ENCODE results near the gene DHCR7.

Gene DHCR7

GRCh38 chr11:71446942-71447688 lies 1.1 kb downstream of the DHCR7 start:
- no CpG with 5 or more reads among the region's 9 CpGs for WGBS (ENCODE audit: extremely low coverage, insufficient coverage, insufficient read length)
- Histone ChIP-seq H3K36me3 (ENCODE audit: control insufficient read depth in 1 of 2, insufficient read depth in 2 of 2, low read length in 2 of 2) (peaks cover 35% of the 10 kb centered on the region in 2 experiments), H2BK120ac (ENCODE audit: insufficient read depth, low read length, poor library complexity) (peak overlapping the region; percentile 48), H3K4me3 (ENCODE audit: low read depth, low read length) (peak overlapping the region; percentile 99), H4K8ac (ENCODE audit: low read depth, low read length) (no peak overlapping the region), H3K27ac (ENCODE audit: low read depth, low read length) (peak overlapping the region; percentile 65), H4K12ac (ENCODE audit: low read depth, low read length) (no peak overlapping the region), H3K18ac (ENCODE audit: low read length) (peak overlapping the region; percentile 33), H2BK5ac (ENCODE audit: low read depth, low read length, poor library complexity) (peak overlapping the region; percentile 67), H2AK5ac (ENCODE audit: low read length) (no peak overlapping the region), H3K23ac (ENCODE audit: low read length) (no peak overlapping the region), H3K9ac (ENCODE audit: low read length) (peak overlapping the region; percentile 59), H3K4me1 (ENCODE audit: control insufficient read depth in 1 of 2, insufficient read depth in 2 of 2, low read length in 2 of 2) (peaks cover 6 to 11% of the 10 kb centered on the region in 2 experiments), H3K79me2 (ENCODE audit: control insufficient read depth, insufficient read depth, low read length, poor library complexity) (peaks cover 12% of the 10 kb centered on the region), H3K9me3 (ENCODE audit: insufficient read depth, low read depth, low read length) (peaks cover 2% of the 10 kb centered on the region), H3K14ac (ENCODE audit: low read length) (peak overlapping the region; percentile 4), H3K4ac (ENCODE audit: low read depth, low read length) (no peak overlapping the region), H3K27me3 (ENCODE audit: insufficient read depth, low read length) (no peaks in the 10 kb centered on the region), H2BK12ac (ENCODE audit: low read length) (no peak overlapping the region), H2AFZ (ENCODE audit: insufficient read depth, low read length, poor library complexity) (no peak overlapping the region), H3K79me1 (ENCODE audit: low read length) (peaks cover 11% of the 10 kb centered on the region), H4K91ac (ENCODE audit: low read depth, low read length) (peak overlapping the region; percentile 85), H3K4me2 (ENCODE audit: low read length) (peak overlapping the region; percentile 72)
- peak in 1 of 2 donors; percentile 12 for DNase-seq

DNA sequence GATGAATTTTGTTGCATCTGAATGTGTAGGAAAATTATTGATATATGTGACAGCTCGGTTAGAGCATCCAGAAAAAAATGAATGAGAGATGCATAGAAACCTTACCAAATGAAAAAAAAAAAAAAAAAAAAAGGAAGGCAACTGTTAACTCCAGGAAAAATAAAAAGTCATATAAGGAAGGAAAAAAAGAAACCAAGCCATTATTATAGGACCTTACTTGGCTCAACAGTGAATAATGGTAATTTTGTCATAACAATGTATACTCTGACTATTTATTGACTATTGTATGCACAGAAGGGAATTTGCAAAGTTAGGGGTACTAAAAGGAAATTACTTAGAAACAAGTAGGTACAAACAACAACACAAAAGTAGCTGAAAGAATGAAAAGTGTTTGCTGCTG lies 2.0 kb downstream of the DHCR7 start:
- WGBS (ENCODE audit: extremely low coverage, insufficient coverage, insufficient read length) = no CpG with 5 or more reads among the region's 1 CpG
- no peak overlapping the region for H4K91ac ChIP-seq (ENCODE audit: low read depth, low read length)

GRCh38 chr11:71444811-71445210 lies 3.4 kb downstream of the DHCR7 start:
- no peaks in the 10 kb centered on the region for H3K27me3 ChIP-seq (ENCODE audit: insufficient read depth, low read length)
- no peak overlapping the region for H2BK5ac ChIP-seq (ENCODE audit: low read depth, low read length, poor library complexity)
- no CpG with 5 or more reads among the region's 6 CpGs for WGBS (ENCODE audit: extremely low coverage, insufficient coverage, insufficient read length)
- H4K12ac ChIP-seq (ENCODE audit: low read depth, low read length) = no peak overlapping the region
- no peak overlapping the region for H3K14ac ChIP-seq (ENCODE audit: low read length)
- DNase-seq = no peak
- no peak overlapping the region for H2BK120ac ChIP-seq (ENCODE audit: insufficient read depth, low read length, poor library complexity)
- peaks cover 11% of the 10 kb centered on the region for H3K79me1 ChIP-seq (ENCODE audit: low read length)
- H3K4me1 ChIP-seq (ENCODE audit: control insufficient read depth in 1 of 2, insufficient read depth in 2 of 2, low read length in 2 of 2) = peaks cover 4 to 10% of the 10 kb centered on the region in 2 experiments
- no peak overlapping the region for H4K91ac ChIP-seq (ENCODE audit: low read depth, low read length)
- H3K4me2 ChIP-seq (ENCODE audit: low read length) = no peak overlapping the region
- H3K18ac ChIP-seq (ENCODE audit: low read length) = peak overlapping the region; percentile 11
- no peak overlapping the region for H3K4ac ChIP-seq (ENCODE audit: low read depth, low read length)
- no peak overlapping the region for H3K23ac ChIP-seq (ENCODE audit: low read length)
- H2BK12ac ChIP-seq (ENCODE audit: low read length) = no peak overlapping the region
- H3K9ac ChIP-seq (ENCODE audit: low read length) = no peak overlapping the region
- H4K8ac ChIP-seq (ENCODE audit: low read depth, low read length) = no peak overlapping the region
- H3K36me3 ChIP-seq (ENCODE audit: control insufficient read depth in 1 of 2, insufficient read depth in 2 of 2, low read length in 2 of 2) = peaks cover 57 to 58% of the 10 kb centered on the region in 2 experiments
- H3K79me2 ChIP-seq (ENCODE audit: control insufficient read depth, insufficient read depth, low read length, poor library complexity) = peaks cover 12% of the 10 kb centered on the region
- no peak overlapping the region for H3K27ac ChIP-seq (ENCODE audit: low read depth, low read length)
- no peak overlapping the region for H3K4me3 ChIP-seq (ENCODE audit: low read depth, low read length)
- H2AFZ ChIP-seq (ENCODE audit: insufficient read depth, low read length, poor library complexity) = no peak overlapping the region
- H2AK5ac ChIP-seq (ENCODE audit: low read length) = no peak overlapping the region
- H3K9me3 ChIP-seq (ENCODE audit: insufficient read depth, low read depth, low read length) = peaks cover 2% of the 10 kb centered on the region

More for the DNA sequence above, 2.0 kb downstream of the DHCR7 start:
- Histone ChIP-seq H3K9ac (ENCODE audit: low read length) (no peak overlapping the region), H2BK12ac (ENCODE audit: low read length) (no peak overlapping the region), H2AFZ (ENCODE audit: insufficient read depth, low read length, poor library complexity) (no peak overlapping the region), H4K8ac (ENCODE audit: low read depth, low read length) (no peak overlapping the region), H3K23ac (ENCODE audit: low read length) (no peak overlapping the region), H3K27me3 (ENCODE audit: insufficient read depth, low read length) (no peaks in the 10 kb centered on the region), H3K4me3 (ENCODE audit: low read depth, low read length) (no peak overlapping the region), H3K36me3 (ENCODE audit: control insufficient read depth in 1 of 2, insufficient read depth in 2 of 2, low read length in 2 of 2) (peaks cover 44 to 45% of the 10 kb centered on the region in 2 experiments), H3K18ac (ENCODE audit: low read length) (no peak overlapping the region), H3K4me2 (ENCODE audit: low read length) (no peak overlapping the region), H2BK5ac (ENCODE audit: low read depth, low read length, poor library complexity) (no peak overlapping the region), H3K79me2 (ENCODE audit: control insufficient read depth, insufficient read depth, low read length, poor library complexity) (peaks cover 12% of the 10 kb centered on the region), H3K14ac (ENCODE audit: low read length) (no peak overlapping the region), H2AK5ac (ENCODE audit: low read length) (no peak overlapping the region), H3K9me3 (ENCODE audit: insufficient read depth, low read depth, low read length) (peaks cover 2% of the 10 kb centered on the region), H4K12ac (ENCODE audit: low read depth, low read length) (no peak overlapping the region), H3K27ac (ENCODE audit: low read depth, low read length) (no peak overlapping the region), H2BK120ac (ENCODE audit: insufficient read depth, low read length, poor library complexity) (no peak overlapping the region), H3K79me1 (ENCODE audit: low read length) (peaks cover 11% of the 10 kb centered on the region), H3K4ac (ENCODE audit: low read depth, low read length) (no peak overlapping the region), H3K4me1 (ENCODE audit: control insufficient read depth in 1 of 2, insufficient read depth in 2 of 2, low read length in 2 of 2) (peaks cover 4 to 10% of the 10 kb centered on the region in 2 experiments)
- no peak for DNase-seq

DNA sequence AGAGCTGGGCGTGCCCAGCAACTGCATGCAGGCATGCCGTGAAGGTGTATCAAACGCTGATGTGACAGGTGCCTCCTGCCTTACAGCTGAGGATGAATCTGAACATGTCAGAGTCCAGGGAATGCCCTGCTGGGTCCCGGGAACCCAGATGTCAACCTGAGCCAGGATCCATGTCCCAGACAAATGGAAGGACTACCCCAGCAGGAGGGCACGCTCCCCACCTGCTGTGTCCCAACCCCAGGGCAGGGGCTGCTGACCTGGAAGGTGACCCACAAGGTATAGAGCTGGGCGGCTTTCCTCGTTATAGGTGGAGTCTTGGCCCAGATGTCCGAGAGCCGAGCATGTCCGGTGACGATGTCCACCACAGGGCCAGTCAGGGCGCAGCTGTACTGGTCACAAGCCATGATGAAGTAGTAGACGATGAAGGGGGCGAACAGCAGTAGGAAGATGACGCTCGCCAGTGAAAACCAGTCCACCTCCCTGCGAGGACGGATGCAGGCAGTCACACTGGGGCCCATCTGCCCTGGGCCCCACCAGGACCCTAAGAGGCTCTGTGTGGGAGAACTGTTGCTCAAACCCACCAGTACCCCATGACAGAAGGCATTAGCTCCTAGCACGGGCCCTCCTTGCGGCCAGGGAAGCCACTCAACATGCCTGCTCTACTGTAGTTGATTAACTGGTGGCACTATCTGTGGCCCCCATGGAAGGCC lies 4.3 kb downstream of the DHCR7 start:
- H4K8ac ChIP-seq (ENCODE audit: low read depth, low read length) = no peak overlapping the region
- no peak overlapping the region for H2BK12ac ChIP-seq (ENCODE audit: low read length)
- H2AFZ ChIP-seq (ENCODE audit: insufficient read depth, low read length, poor library complexity) = no peak overlapping the region
- no peak overlapping the region for H2BK5ac ChIP-seq (ENCODE audit: low read depth, low read length, poor library complexity)
- no CpG with 5 or more reads among the region's 20 CpGs for WGBS (ENCODE audit: extremely low coverage, insufficient coverage, insufficient read length)
- H3K23ac ChIP-seq (ENCODE audit: low read length) = no peak overlapping the region
- H3K18ac ChIP-seq (ENCODE audit: low read length) = no peak overlapping the region
- no peak overlapping the region for H3K9ac ChIP-seq (ENCODE audit: low read length)
- no peak overlapping the region for H2AK5ac ChIP-seq (ENCODE audit: low read length)
- no peak overlapping the region for H4K91ac ChIP-seq (ENCODE audit: low read depth, low read length)
- no peak overlapping the region for H3K14ac ChIP-seq (ENCODE audit: low read length)
- H2BK120ac ChIP-seq (ENCODE audit: insufficient read depth, low read length, poor library complexity) = no peak overlapping the region
- H3K4me3 ChIP-seq (ENCODE audit: low read depth, low read length) = no peak overlapping the region
- peaks cover 64 to 67% of the 10 kb centered on the region in 2 experiments for H3K36me3 ChIP-seq (ENCODE audit: control insufficient read depth in 1 of 2, insufficient read depth in 2 of 2, low read length in 2 of 2)
- DNase-seq = no peak
- peaks cover 2% of the 10 kb centered on the region for H3K9me3 ChIP-seq (ENCODE audit: insufficient read depth, low read depth, low read length)
- H3K27ac ChIP-seq (ENCODE audit: low read depth, low read length) = no peak overlapping the region
- no peak overlapping the region for H4K12ac ChIP-seq (ENCODE audit: low read depth, low read length)
- H3K4ac ChIP-seq (ENCODE audit: low read depth, low read length) = no peak overlapping the region
- no peaks in the 10 kb centered on the region for H3K27me3 ChIP-seq (ENCODE audit: insufficient read depth, low read length)
- H3K4me1 ChIP-seq (ENCODE audit: control insufficient read depth in 1 of 2, insufficient read depth in 2 of 2, low read length in 2 of 2) = peaks cover 0 to 8% of the 10 kb centered on the region in 2 experiments
- no peak overlapping the region for H3K4me2 ChIP-seq (ENCODE audit: low read length)
- H3K79me1 ChIP-seq (ENCODE audit: low read length) = peaks cover 11% of the 10 kb centered on the region
- H3K79me2 ChIP-seq (ENCODE audit: control insufficient read depth, insufficient read depth, low read length, poor library complexity) = peaks cover 10% of the 10 kb centered on the region
